Kidney (tissue), 14 donors: ENCODE data around the gene COL12A1. TPM values are rescaled to one million over a fixed set of nuclear protein-coding genes. Genes with fewer than 3 reads are reported as not detected.

Experiments
- DNase-seq, 5 donors: peaks; one replicate each; pipeline ENCODE4 v3.0.0-alpha.2; 2013 to 2020
- FAIRE-seq: peaks from 2 replicates; lab custom pipeline; 2012; peaks lifted over from hg19 to GRCh38; lab: Jason Lieb, UNC
- H3K27ac ChIP-seq, 2 donors: one replicate each; pipeline ENCODE4 v1.7.0; 2013; ENCODE audit warnings: low read depth in 2 of 2, low read length in 2 of 2, inconsistent platforms in 1 of 2
- H3K27me3 ChIP-seq: one replicate; pipeline ENCODE4 v1.7.1; 2013; ENCODE audit warnings: low read length, inconsistent platforms; ENCODE audit not compliant: control insufficient read depth, insufficient read depth
- H3K36me3 ChIP-seq, 3 donors: one replicate each; pipeline versions ENCODE4 v1.7.0 to v1.7.1; 2013; ENCODE audit warnings: low read length in 3 of 3, control low read depth in 1 of 3, inconsistent platforms in 1 of 3; ENCODE audit not compliant: insufficient read depth in 3 of 3, control insufficient read depth in 2 of 3
- H3K4me1 ChIP-seq, 3 donors: one replicate each; pipeline versions ENCODE4 v1.7.0 to v1.7.1; 2013; ENCODE audit warnings: low read length in 3 of 3, inconsistent platforms in 1 of 3, low read depth in 1 of 3; ENCODE audit not compliant: control insufficient read depth in 2 of 3, insufficient read depth in 2 of 3
- H3K4me3 ChIP-seq, 3 donors: one replicate each; pipeline versions ENCODE4 v1.7.0 to v1.8.1; 2013; ENCODE audit warnings: low read length in 3 of 3, control low read depth in 1 of 3, inconsistent platforms in 1 of 3
- H3K9ac ChIP-seq, 3 donors: one replicate each; pipeline versions ENCODE4 v1.7.0 to v1.7.1; 2013; ENCODE audit warnings: low read length in 3 of 3, control low read depth in 1 of 3, inconsistent platforms in 1 of 3
- H3K9me3 ChIP-seq, 3 donors: one replicate each; pipeline versions ENCODE4 v1.7.0 to v1.7.1; 2013; ENCODE audit warnings: low read length in 3 of 3, control low read depth in 1 of 3, inconsistent platforms in 1 of 3; ENCODE audit not compliant: control insufficient read depth in 2 of 3, insufficient read depth in 1 of 3
- intact Hi-C: fragments of 100-400 bp; cut with DNase I; formaldehyde crosslinking; loops from one replicate; pipeline ENCODE4 v1.11.1; 2022
- polyA plus RNA-seq: library from polyadenylated mRNA; stranded (reverse); fragments of 350-450 nt; fragmentation: Illumina TruSeq; extraction: RNeasy Lipid Tissue Mini Kit (QIAGEN cat#74804); gene quantifications from one replicate; pipeline ENCODE4 v1.2.3, GENCODE V29; 2014; ENCODE audit warnings: low read depth, low replicate concordance; ENCODE audit not compliant: insufficient read depth
- total RNA-seq: library from RNA; stranded (reverse); fragmentation: NEBNext Ultra II Directional; extraction: Animal tissue kit (Norgen Biotek cat#: 25700); gene quantifications from one replicate; pipeline ENCODE4 v1.2.1, GENCODE V29; 2021
- TF ChIP-seq, protein P1 (sequence below): IDR thresholded peaks from 3 replicates; pipeline ENCODE4 v1.5.1; 2012; ENCODE audit warnings: mild to moderate bottlenecking, moderate library complexity, borderline replicate concordance; ENCODE audit not compliant: insufficient read depth; ENCODE audit errors: extremely low read depth
- donor health status: control.
- donor health status: control.
- donor health status: control.
- donor health status: control.
- donor health status: control.
- donor health status: DM: yes; HTN: yes; CAD: no.
- donor health status: Normal renal cell carcinoma (clear cell type).

COL12A1 gene
- total and polyA plus RNA-seq, 2 donors from 2014 or later: 12.3 to 28.3 TPM

DNA sequence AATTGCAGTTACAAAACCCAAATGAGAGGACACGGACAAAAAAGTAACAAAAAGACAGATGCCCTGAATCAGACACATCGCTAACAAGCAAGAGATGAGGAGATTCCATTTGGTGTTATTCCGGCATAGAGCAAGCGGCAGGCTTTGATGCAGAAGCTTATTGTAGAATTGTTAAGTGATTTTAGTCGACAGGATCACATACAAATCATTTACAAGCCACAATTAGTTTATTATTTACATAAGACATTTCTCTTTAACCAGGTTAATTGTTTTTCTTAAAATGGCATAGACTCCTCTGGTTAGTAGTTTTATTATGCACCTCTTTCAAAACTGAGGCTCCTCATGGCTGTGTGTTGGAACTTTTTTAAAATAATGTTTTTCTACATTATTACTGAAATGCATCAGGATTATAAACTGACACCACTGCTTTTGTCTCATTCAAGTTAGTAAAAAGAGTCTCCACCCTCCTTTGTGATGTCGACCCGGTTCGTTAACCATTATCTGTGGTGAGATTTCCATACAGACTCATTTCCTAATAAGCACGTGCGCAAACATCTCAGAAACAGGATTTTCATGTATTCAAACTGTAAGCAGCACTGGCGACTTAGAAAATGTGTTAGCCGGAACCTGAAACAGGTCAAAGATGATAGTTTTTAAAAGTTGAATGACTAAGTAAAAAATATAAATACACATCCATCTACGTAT lies 119.8 kb downstream of the COL12A1 start:
- Histone ChIP-seq H3K4me1 (peaks cover 0 to 7% (median 3%) of the 10 kb centered on the region in 3 donors), H3K9ac (peak overlapping the region in 1 of 3 donors; percentile 37), H3K27ac (peak overlapping the region in 1 of 2 donors; percentile 18), H3K9me3 (no peaks in the 10 kb centered on the region), H3K4me3 (peak overlapping the region in 2 of 3 donors; percentile 36 to 67), H3K27me3 (no peaks in the 10 kb centered on the region), H3K36me3 (no peaks in the 10 kb centered on the region)
- intact Hi-C loops: no loop called here
- no peak for FAIRE-seq
- no peak for DNase-seq
- TF ChIP-seq, protein P1, sequence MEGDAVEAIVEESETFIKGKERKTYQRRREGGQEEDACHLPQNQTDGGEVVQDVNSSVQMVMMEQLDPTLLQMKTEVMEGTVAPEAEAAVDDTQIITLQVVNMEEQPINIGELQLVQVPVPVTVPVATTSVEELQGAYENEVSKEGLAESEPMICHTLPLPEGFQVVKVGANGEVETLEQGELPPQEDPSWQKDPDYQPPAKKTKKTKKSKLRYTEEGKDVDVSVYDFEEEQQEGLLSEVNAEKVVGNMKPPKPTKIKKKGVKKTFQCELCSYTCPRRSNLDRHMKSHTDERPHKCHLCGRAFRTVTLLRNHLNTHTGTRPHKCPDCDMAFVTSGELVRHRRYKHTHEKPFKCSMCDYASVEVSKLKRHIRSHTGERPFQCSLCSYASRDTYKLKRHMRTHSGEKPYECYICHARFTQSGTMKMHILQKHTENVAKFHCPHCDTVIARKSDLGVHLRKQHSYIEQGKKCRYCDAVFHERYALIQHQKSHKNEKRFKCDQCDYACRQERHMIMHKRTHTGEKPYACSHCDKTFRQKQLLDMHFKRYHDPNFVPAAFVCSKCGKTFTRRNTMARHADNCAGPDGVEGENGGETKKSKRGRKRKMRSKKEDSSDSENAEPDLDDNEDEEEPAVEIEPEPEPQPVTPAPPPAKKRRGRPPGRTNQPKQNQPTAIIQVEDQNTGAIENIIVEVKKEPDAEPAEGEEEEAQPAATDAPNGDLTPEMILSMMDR: no peak

- Histone ChIP-seq H3K4me1 (peaks cover 0 to 5% (median 3%) of the 10 kb centered on the region in 3 donors), H3K4me3 (peak overlapping the region; percentile 31 to 76 (median 67)), H3K27ac (peak overlapping the region in 1 of 2 donors; percentile 54), H3K36me3 (no peaks in the 10 kb centered on the region), H3K9me3 (no peaks in the 10 kb centered on the region), H3K27me3 (no peaks in the 10 kb centered on the region), H3K9ac (peak overlapping the region in 2 of 3 donors; percentile 1 to 22)
- TF ChIP-seq, protein P1: no peak
- DNase-seq: peak; percentile 54 to 79 (median 66)
- intact Hi-C loops: no loop called here
- FAIRE-seq: no peak
These were observed 120.9 kb downstream of the COL12A1 start for GRCh38 chr6:75084872-75085381.

DNA sequence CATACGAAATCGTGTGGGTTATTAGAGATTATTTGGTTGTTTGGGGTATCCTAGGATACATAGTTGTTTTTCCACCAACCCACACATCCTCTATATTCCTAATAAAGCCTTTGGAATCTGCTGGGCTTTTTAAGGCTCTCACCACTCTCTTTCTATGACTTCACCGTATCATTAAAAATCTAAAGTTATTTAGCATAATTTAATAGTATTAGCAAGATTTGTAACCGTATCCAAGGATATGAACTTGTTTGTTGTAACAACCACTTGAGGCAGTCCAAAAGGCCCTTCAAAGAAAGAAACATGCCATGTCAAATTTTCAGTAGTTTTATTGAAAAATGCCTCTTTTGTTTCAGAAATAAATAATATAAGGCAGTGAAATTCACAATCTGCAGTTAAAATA lies 121.8 kb downstream of the COL12A1 start:
- no peak overlapping the region for H3K9ac ChIP-seq
- FAIRE-seq (no peak), DNase-seq (peak in 1 of 5 donors; percentile 39)
- H3K4me1 ChIP-seq: no peaks in the 10 kb centered on the region
- H3K36me3 ChIP-seq: no peaks in the 10 kb centered on the region
- no peak overlapping the region for H3K4me3 ChIP-seq
- no peaks in the 10 kb centered on the region for H3K27me3 ChIP-seq
- H3K27ac ChIP-seq: no peak overlapping the region
- TF ChIP-seq, protein P1: no peak
- no peaks in the 10 kb centered on the region for H3K9me3 ChIP-seq
- intact Hi-C loops: no loop called here
